Measurements from ENCODE around the gene MED20.
A peak's percentile ranks its signal among the peaks of the same experiment; 100 is the strongest.
"Not testable (repeated sequence)": the region's sequence is repeated elsewhere in the genome, so short reads cannot be mapped to it uniquely, and the experiment has no call there.

The MED20 gene
- total RNA-seq, result 1.9 to 10.7 reads per million in 2 donors

DNA sequence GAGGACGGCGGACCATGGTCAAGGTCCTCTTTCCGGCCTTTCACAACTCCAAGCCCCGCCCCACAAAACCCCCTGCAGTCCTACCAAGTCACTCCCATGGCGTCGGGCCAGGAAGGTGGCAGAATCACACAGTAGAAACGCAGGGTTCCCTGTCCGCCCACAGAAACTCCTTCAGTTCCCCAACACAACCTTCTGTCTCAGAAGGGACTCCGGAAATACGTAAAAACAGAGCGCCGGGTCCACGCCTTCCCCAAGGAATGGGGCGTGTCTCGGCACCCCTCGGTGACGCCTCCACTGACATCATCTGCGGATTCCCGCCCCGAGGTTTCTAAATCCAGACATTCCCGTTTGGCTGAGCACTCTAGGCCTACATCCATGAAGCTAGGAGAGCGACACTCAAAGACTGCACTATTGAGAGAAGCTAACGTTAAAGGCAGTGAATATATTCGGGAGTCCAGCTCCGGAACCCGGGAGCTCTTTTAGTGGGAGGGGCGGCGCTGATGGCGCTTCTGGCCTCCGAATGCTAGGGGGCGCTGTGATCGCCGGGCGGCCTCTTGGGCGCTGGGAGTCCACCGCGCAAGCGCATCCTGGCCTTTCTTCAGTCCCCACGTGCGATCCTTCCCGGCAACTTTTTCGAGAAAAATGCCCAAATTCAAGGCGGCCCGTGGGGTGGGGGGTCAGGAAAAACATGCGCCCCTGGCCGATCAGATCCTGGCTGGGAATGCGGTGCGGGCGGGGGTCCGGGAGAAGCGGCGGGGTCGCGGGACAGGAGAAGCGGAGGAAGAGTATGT is at the start of gene MED20, which contains the start of gene BYSL:
MED20 (minus strand) TSS at position 219 of the 791 bp plus-strand sequence; CDS start at position 98, 121 bp downstream.
BYSL (plus strand) TSS at position 579 of the 791 bp plus-strand sequence; CDS start at position 643, 64 bp downstream.
- DNase-seq, result peak; percentile 90

DNA sequence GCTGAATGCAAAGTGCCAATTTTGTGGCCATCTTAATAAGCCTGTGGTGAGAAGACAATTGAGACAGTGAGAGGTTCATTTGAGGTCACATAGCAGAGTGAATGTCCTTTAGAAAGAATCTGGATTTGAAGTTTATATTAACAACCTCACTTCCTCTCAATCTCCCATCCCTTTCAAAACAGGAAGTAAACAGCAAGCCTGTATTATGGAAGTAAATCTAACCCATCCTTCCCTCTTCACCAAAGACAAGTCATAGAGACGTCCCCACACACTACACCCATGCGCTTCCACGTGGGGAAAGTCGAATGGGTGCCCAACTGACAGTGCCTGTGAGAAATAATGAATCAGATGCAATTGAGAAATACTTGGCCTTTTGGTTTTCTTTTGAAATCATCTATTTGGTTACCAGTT is 49.5 kb upstream of the MED20 start:
- DNase-seq, result no peak

DNA sequence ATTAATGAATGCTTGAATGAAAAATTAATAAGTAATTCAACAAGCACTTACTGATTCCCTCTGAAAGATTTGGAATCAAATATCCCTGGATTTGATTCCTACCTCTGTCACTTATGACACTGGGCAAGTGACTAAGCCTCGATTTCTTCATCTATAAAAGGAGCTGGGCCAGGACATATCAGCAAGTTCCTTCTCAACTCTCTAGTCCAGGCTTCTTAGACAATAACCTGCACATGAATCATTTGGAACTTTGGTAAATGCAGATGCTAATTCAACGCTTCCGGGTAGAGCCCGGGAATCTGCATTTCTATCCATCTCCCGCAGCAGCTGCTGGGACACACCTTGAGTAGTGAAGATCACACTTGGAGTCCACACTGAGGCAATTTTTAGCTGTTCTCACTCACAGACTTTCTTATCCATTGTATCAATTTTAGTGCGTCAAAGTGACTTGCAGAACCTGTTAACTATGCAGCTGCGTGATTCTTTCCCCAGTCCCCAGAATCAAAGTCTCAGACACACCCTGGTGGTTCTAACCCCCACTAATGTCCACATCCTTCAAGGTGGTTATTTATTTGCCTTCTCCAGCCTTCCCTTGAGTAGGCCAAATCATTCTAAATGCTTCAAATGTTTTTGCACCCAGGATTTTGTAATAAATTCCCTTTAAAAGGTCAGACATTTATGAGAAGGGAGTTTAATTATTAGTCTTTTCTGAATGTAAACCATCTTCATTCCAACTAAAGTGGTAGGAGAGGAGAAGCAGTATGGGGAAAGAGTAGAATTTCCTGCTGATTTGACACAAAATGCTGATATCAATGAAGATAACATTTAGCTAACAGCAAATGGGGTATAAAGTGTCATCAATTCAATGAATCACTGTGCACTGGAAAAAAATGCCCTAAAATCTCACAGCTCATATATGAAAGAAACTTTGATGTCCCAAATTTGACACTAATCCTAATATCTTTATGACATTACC is 46.7 kb upstream of the MED20 start:
- no peak for DNase-seq

- no peak for DNase-seq
Measured at GRCh38 chr6:41966961-41967311, 46.0 kb upstream of the MED20 start.

DNA sequence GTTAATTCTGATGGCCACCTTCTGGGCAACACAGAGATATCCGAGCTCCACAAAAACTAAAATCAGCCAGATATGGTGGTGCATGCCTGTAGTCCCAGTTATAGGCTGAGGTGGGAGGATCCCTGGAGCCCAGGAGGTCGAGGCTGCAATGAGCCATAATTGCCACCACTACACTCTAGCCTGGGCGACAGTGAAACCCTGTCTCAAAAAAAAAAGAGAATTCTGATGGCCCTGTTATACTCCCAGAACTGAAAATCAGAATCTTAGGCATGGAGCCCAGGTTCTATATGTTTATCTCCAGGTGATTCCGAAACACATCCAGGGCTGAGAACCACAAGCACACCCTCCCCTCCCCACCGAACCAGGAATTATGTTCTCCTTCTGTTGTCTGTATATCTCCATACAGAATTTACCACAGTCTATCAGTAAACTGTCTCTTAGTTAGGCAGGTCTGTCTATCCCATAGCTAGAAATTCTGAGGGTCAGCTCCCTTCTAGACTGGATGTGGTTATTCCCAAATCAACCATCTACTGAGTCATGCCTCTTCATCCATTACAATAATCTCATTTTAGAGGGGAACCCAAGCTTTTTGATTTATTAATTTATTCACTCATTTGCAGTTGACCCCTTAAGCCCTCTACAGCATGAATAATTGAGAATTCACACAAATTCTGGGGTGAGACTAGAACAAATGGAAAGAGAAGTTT is 45.4 kb upstream of the MED20 start:
- DNase-seq, result no peak

DNA sequence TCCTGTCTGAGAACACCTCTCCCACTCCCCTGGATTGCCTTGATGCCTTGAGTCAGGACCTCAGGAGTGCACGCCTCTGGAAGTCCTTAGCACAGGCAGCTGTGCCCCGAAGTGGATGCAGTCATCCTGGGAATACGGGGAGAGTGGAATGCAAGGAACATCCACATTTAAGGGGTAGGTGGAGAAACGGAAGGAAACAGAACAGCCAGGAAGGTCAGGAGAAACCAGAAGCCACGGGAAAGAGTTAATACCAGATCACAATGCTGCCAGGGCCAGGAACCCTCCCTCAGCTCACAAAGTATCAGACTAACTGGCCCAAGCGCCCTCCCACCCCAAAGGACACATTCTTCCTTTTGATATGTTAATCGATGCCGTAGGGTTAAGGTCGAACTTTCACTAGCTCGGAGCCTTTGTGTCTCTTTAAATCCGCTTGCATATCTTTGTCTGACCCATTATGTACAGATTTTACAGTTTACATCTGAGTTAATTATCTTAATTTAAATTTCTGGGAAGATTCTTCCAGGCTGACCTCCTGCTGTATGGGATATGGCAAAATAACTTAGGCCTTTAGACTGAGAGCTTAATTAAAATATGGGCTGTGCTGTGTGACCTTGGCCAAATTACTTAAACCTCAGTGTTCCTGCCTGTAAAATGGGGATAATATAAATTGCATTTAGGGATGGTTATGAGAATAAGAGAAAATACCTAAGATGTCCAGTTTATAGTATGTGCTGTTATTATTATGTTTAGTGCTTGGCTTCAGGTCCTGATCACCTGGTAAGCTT is 44.7 kb upstream of the MED20 start:
- no peak for DNase-seq

DNA sequence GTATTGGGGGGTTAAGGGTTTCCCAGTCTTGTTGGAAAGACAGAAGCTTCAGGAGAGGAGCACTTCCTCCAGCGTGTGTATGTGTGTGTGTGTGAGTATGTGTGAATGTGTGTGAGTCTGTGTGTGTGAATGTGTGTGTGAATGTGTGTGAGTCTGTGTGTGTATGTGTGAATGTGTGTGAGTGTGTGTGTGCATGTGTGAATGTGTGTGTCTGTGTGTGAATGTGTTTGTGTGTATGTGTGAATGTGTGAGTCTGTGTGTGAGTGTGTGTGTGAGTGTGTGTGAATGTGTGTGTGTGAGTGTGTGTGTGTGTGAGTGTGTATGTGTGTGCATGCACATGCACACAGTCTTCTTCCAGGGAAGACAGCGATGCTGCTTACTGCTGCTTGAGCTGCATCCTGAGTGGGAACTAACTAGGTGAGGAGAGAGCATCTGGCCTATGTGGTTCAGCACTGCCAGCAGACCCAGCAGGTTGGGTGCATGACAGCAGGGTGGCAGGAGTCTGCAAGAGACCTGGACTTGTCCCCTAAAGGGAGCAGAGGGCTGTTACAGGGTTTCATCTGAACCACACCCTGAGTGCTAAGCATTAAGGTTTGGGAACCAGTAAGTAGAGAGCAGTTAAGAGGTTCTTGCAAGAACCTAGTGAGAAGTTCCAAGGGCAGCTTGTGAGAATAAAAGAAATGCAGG is 43.4 kb upstream of the MED20 start:
- DNase-seq, result no peak

DNA sequence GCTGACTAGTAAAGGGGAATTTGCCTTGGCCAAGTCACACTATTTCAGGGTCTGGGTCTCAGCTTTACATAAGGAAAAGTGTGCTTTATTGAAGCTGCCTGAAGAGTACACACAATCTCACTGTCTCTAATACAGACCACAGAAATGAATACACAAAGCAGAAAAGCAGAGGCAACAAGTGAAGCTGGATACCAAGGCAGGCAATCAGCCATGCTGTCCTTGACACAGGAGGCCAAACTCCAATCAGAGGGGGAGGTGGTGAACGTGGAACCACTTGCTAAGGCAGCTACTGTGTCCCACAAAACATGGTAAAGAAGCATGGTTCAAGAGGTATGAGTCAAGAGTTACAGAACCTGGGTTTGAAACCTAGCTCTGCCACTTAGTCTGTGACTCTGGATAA is 42.4 kb upstream of the MED20 start:
- DNase-seq, result no peak

DNA sequence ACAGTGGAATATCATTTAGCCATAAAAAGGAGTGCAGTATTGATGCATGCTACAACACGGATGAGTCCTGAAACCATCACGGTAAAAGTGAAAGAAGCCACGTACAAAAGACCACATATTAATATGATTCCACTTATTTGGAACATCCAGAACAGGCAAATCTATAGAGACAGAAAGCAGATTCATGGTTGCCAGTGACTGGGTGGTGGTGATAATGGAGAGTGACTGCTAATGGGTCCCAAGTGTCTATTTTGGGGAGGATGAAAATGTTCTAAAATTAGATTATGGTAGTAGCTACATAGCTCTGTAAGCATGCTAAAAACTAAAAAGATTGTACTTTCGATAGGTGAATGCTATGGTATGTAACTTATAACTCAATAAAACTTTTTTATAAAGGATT is 39.1 kb upstream of the MED20 start:
- no peak for DNase-seq

DNA sequence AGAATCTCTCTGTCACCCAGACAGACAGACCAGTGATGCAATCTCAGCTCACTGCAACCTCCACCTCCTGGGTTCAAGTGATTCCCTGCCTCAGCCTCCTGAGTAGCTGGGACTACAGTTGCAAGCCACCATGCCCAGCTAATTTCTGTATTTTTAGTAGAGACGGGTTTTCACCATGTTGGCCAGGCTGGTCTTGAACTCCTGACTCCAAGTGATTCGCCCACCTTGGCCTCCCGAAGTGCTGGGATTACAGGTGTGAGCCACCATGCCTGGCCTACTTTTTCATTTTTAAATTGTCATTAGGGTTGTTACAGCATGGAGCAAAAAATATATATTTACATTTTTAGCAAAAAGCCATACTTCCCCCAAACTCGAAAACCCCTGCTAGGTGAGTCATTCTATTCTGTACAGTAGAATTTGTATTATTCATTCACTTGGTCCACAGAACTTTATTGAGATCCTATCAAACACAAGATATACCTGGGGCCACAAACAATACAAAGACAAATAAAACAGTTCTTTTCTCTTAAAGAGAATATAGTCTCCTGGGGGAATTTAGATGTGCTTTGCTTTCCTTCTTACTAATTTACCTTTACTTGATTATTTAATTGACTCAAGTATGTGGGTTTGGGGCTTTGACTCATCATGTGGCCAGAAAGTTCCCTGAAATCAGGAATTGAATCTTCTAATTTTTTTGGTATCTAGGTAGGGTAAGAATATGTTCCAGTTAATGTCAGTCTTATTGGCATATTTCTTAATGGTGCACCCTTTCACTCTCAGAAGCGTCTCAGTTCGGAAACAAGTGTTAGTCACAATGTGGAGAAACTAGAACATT is 37.3 kb upstream of the MED20 start:
- DNase-seq, result no peak

GRCh38 chr6:41957117-41957516 is 36.2 kb upstream of the MED20 start:
- DNase-seq, result no peak

DNA sequence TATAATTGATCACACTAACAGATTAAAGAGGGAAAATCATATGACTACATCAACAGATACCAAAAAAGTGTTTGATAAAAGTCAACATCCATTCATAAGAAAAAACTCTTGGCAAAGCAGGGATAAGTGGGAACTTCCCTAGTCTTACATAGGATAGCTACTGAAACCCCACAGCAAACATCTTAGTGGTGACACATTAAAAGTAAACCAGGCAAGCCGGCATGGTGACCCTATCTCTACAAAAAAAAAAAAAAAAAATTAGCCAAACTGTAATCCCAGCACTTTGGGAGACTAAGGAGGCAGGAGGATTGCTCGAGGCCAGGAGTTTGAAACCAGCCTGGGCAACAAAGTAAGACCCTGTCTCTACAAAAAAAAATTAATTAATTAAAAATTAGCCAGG is 34.5 kb upstream of the MED20 start:
- DNase-seq, result no peak

DNA sequence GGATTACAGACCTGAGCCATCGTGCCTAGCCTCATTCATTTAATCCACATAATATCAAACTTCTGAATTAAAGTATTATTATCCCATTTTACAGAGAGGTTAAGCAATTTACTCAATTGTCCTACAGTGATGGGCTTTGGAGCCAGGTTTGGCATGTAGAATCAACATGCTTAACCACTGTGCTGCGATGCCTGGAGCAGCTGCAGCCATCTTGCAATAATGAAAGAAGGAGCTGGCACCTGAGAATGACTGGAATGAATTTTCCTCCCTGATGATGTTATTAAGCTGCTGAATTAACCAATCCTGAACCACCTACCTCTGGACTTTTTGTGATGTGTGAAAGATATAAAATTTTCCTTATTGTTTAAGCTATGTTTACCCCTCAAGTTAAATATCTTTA is 33.7 kb upstream of the MED20 start:
- DNase-seq, result no peak

- no peak for DNase-seq
Measured at GRCh38 chr6:41947581-41948220, 26.8 kb upstream of the MED20 start.

DNA sequence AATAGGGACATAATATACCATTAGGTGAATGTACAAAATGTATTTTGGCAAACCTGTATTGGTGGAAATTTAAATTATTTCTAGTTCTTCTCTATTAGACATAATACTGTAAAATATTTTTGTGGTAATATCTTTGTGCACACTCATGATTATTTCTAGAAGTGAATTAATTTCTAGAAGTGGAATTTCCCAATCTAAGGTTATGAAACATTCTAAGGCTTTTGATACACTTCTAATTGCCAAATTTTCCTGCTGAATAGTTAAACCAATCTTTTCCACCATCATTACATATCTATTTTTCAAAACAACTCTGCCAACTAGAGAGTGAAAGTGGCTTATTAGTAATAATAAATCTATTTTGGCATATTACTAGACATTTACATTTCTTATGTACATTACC is 22.5 kb upstream of the MED20 start:
- DNase-seq, result no peak

DNA sequence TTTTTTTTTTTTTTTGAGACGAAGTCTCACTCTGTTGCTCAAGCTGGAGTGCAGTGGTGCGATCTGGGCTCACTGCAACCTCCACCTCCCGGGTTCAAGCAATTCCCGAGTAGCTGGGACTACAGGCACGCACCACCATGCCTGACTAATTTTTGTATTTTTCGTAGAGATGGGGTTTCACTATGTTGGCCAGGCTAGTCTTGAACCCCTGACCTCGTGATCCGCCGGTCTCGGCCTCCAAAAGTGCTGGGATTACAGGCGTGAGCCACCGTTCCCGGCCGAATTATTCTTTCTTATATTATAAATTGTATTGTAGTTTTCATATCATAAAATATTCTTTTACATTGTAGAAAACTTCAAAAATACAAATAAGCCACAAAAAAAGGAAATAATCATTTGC is 21.9 kb upstream of the MED20 start:
- not testable (repeated sequence) for DNase-seq

GRCh38 chr6:41942067-41942851 is 21.3 kb upstream of the MED20 start:
- peak; percentile 20 for DNase-seq

- peak; percentile 80 for DNase-seq
Measured at GRCh38 chr6:41941280-41942066, 20.5 kb upstream of the MED20 start, which contains the start of gene CCND3. CCND3 (minus strand) TSS chr6:41941808; CDS start chr6:41941649, 159 bp downstream.

All from T-helper 9 cell (primary cell).